ENCODE measurements around the gene CFDP1. TPM values are rescaled to one million over a fixed set of nuclear protein-coding genes. Genes with fewer than 3 reads are reported as not detected.
A peak's percentile ranks its signal among the peaks of the same experiment; 100 is the strongest.

CFDP1 gene
- total and polyA plus RNA-seq, 2 experiments from 2014 or later = 103 to 114 TPM

DNA sequence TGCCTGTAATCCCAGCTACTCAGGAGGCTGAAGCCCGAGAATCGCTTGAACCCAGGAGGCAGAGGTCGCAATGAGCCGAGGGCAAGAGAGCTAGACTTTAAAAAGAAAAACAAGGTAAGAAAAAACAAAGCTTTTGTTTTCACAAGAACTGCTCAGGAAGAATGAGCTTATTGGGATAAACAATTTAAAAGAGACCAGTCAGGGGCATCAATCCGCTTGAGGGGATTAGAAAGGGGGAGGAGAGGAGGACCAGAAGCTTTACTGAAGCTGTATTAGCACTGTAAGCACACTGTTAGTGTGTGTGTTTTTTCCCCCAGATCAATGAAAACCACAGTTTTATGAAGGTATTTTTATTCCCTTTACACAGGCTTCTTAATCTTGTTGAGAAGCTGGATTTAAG, 22.4 kb upstream of the CFDP1 start:
- Histone ChIP-seq H3K4me1 (ENCODE audit: low read depth) (peaks cover 26% of the 10 kb centered on the region), H3K27me3 (no peaks in the 10 kb centered on the region), H3K4me3 (no peak overlapping the region), H3K27ac (peak overlapping the region; percentile 5), H3K9me3 (ENCODE audit: low read depth) (no peaks in the 10 kb centered on the region), H3K36me3 (no peaks in the 10 kb centered on the region)
- DNase-seq (ENCODE audit: low read depth in 1 of 2, low spot score in 1 of 2) = no peak
- TF ChIP-seq, protein P1, sequence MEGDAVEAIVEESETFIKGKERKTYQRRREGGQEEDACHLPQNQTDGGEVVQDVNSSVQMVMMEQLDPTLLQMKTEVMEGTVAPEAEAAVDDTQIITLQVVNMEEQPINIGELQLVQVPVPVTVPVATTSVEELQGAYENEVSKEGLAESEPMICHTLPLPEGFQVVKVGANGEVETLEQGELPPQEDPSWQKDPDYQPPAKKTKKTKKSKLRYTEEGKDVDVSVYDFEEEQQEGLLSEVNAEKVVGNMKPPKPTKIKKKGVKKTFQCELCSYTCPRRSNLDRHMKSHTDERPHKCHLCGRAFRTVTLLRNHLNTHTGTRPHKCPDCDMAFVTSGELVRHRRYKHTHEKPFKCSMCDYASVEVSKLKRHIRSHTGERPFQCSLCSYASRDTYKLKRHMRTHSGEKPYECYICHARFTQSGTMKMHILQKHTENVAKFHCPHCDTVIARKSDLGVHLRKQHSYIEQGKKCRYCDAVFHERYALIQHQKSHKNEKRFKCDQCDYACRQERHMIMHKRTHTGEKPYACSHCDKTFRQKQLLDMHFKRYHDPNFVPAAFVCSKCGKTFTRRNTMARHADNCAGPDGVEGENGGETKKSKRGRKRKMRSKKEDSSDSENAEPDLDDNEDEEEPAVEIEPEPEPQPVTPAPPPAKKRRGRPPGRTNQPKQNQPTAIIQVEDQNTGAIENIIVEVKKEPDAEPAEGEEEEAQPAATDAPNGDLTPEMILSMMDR (IDR thresholded peaks at IDR 0.05; ENCODE audit: low read depth, low read length) = no peak

DNA sequence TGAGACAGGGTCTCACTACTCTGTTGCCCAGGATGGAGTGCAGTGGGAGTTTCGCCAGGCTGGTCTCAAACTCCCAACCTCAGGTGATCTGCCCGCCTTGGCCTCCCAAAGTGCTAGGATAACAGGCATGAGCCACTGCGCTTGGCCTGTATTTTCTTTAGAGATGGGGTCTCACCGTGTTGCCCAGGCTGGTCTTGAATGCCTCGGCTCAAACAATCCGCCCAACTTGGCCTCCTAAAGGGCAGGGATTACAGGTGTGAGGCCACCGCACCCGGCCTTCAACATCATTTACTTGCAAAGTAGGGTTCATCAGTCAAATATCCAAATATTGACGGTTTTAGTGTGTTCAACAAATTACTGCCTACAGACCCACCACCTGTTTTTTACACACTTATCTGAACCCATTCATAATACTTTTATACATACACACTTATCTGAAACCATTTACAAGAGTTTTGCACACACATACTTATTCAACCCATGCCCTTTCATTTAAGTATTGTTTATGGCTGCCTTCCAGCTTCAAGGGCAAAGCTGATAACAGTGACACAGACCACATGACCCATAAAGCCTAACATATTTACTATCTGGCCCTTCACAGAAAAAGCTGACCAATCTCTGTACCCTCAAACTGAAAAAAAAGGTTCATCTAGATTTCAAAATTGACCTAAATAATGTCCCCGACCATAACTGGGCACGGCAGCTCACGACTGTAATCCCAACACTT, 19.3 kb upstream of the CFDP1 start:
- Histone ChIP-seq H3K36me3 (no peaks in the 10 kb centered on the region), H3K27me3 (no peaks in the 10 kb centered on the region), H3K4me3 (no peak overlapping the region), H3K4me1 (ENCODE audit: low read depth) (peaks cover 26% of the 10 kb centered on the region), H3K9me3 (ENCODE audit: low read depth) (no peaks in the 10 kb centered on the region), H3K27ac (peak overlapping the region; percentile 85)
- DNase-seq (ENCODE audit: low read depth in 1 of 2, low spot score in 1 of 2) = peak in 1 of 2 donors; percentile 51
- TF ChIP-seq, protein P1 (IDR thresholded peaks at IDR 0.05; ENCODE audit: low read depth, low read length) = no peak

DNA sequence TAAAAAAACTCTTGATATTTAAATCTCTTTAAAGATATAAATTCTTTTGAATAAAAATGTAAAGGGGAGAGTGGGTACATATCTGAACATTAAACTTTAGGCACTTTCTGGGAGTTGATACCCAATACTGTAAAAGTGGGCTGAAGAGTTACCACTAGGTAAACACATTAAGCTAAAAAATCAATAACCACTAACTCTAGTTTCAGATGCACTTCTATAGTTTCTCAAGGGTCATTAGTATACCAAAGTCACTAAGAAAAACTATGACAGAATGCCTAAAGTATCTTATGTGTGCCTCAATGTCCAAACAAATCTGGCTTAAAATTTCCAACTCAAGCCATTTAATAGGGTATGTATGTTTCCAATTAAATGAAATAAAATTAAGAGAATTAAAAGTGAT, 13.1 kb upstream of the CFDP1 start:
- TF ChIP-seq, protein P1 (IDR thresholded peaks at IDR 0.05; ENCODE audit: low read depth, low read length) = no peak
- no peak overlapping the region for H3K4me3 ChIP-seq
- H3K27ac ChIP-seq = no peak overlapping the region
- no peaks in the 10 kb centered on the region for H3K4me1 ChIP-seq (ENCODE audit: low read depth)
- H3K36me3 ChIP-seq = no peaks in the 10 kb centered on the region
- H3K27me3 ChIP-seq = no peaks in the 10 kb centered on the region
- DNase-seq (ENCODE audit: low read depth in 1 of 2, low spot score in 1 of 2) = no peak
- no peaks in the 10 kb centered on the region for H3K9me3 ChIP-seq (ENCODE audit: low read depth)

DNA sequence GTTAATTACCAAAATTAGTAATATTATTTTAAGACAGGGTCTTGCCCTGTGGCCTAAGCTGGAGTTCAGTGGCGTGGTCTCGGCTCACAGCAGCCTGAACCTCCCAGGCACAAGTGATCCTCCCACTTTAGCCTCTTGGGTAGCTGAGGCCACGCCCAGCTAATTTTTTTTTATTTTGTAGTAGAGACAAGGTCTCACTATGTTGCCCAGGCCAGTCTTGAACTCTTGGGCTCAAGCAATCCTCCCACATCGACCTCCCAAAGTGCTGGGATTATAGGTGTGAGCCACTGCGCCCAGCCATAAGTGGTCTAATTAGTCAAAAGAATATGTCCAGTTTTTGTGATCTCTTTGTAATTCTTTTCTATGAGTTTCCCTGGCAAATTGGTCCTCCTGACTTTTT, 12.0 kb upstream of the CFDP1 start:
- H3K27ac ChIP-seq = no peak overlapping the region
- H3K9me3 ChIP-seq (ENCODE audit: low read depth) = no peaks in the 10 kb centered on the region
- no peak for DNase-seq (ENCODE audit: low read depth in 1 of 2, low spot score in 1 of 2)
- H3K27me3 ChIP-seq = no peaks in the 10 kb centered on the region
- H3K36me3 ChIP-seq = no peaks in the 10 kb centered on the region
- TF ChIP-seq, protein P1 (IDR thresholded peaks at IDR 0.05; ENCODE audit: low read depth, low read length) = no peak
- H3K4me1 ChIP-seq (ENCODE audit: low read depth) = no peaks in the 10 kb centered on the region
- no peak overlapping the region for H3K4me3 ChIP-seq

DNA sequence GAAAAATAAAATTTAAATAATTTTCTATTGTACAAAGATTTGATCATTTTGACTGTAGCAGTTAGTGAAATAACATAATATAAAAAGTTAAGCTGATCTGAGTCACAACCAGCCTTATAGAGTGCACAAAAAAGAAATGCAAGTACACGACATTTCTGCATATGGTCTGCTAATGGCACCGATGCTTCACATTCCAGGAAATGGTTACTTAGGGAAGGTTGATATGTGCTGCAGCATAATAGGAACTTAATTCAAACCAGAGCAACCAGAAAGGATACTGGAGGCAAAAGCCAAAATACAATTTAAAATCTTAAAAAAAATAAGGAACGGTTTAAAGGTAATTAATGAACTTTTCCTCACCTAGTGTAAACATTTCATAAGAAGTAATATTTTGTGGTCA, 10.0 kb upstream of the CFDP1 start:
- H3K27me3 ChIP-seq = no peaks in the 10 kb centered on the region
- no peaks in the 10 kb centered on the region for H3K9me3 ChIP-seq (ENCODE audit: low read depth)
- no peaks in the 10 kb centered on the region for H3K4me1 ChIP-seq (ENCODE audit: low read depth)
- TF ChIP-seq, protein P1 (IDR thresholded peaks at IDR 0.05; ENCODE audit: low read depth, low read length) = no peak
- no peak overlapping the region for H3K4me3 ChIP-seq
- no peaks in the 10 kb centered on the region for H3K36me3 ChIP-seq
- H3K27ac ChIP-seq = no peak overlapping the region
- peak in 1 of 2 donors; percentile 30 for DNase-seq (ENCODE audit: low read depth in 1 of 2, low spot score in 1 of 2)

Measured in cardiac muscle cell (in vitro differentiated cells and primary cell).